Measurements from ENCODE around the gene KPNA1.
"Not testable (repeated sequence)": the region's sequence is repeated elsewhere in the genome, so short reads cannot be mapped to it uniquely, and the experiment has no call there.

The KPNA1 gene

DNA sequence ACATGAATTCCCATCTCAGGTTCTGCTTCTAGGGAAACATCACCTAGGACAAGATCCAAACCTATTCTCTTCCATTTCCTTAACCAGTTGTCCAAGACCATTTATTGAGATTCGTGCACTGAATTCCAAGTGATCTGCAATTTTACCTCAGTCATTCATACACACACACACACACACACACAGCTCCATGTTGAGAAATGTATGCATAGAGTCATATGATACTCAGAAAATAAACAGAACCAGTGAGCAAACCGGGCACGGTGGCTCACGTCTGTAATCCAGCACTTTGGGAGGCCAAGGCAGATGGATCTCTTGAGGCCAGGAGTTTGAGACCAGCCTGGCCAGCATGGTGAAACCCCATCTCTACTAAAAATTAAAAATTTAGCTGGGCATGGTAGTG is 6.1 kb upstream of the KPNA1 start:
- no peak for DNase-seq (ENCODE audit: extremely low read depth in 1 of 2, low read depth in 1 of 2)

DNA sequence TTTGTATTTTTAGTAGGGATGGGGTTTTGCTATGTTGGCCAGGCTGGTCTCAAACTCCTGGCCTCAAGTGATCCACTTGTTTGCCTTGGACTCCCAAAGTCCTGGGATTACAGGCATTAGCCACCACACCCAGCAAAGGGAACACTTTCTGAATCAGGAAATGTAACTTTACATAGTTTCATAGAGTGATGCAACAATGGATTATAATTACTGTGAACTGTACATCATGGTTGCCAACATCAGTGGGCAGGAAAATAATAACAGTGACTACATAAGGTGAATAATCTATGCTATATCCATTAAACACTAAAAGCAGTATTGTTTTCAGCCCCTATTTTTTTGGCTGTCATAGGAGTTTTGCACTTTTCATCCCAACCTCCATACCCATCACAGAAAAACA is 5.0 kb upstream of the KPNA1 start:
- no peak for DNase-seq (ENCODE audit: extremely low read depth in 1 of 2, low read depth in 1 of 2)

DNA sequence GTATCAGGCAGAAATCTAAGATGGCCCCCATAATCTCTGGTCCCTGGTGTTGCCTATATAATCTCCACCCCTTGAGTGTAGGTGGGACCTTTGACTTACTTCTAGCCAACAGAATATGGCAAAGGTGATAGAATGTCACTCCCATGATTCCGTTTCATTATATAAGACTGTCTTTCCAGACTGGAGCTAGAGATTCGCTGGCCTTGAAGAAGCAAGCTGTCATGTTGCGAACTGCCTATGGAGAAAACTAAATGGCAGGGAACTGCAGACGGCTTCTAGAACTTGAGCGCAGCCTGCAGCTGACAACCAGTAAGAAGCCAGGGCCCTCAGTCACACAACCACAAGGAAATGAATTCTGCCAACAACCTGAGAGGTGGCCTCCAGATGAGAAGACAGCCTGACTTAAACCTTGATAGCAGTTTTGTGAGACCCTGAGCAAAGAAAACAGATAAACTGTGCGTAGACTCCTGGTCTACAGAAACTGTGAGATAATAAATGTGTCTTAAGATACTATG is 2.2 kb upstream of the KPNA1 start:
- DNase-seq (ENCODE audit: extremely low read depth in 1 of 2, low read depth in 1 of 2) = no peak

DNA sequence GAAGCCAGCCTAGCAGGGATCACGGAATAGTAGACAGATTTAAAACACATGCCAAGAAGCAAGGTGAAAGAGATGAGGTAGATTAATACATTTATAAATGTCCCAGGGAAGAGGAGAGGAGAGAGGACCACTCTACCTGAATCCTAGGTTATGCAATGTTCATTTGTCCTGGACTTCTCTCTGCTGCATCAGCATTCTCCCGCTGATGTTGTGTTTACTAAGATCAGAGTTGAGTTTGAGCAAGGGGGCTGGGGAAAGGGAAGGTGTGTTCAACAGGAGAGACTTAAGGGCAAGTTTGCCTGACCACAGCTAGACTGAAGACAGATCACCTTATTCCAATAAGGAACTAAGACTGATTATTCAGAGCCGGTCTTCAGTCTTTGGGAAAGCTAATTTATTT is 1.1 kb upstream of the KPNA1 start:
- DNase-seq (ENCODE audit: extremely low read depth in 1 of 2, low read depth in 1 of 2) = no peak

DNA sequence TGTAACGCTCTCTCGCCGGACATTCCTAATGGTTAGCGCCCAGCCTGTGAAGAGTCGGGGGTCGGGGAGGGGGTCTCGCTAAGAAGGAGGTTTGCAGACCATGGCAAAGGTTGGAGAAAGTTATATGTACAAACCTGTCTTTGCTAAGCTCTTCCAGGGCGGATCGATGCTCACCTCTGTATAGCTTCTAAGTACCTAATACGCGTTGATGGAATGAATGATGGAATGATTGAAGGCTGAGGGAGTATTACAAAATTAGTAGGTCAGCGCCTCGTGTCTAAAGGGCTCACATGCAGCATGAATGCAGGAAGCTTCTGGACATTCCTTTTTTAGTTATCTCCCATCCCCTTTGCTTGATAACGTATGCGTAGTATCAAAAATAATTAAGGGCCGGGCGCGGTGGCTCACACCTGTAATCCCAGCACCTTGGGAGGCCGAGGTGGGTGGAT is 305 bp upstream of the KPNA1 start:
- DNase-seq (ENCODE audit: extremely low read depth in 1 of 2, low read depth in 1 of 2) = no peak

DNA sequence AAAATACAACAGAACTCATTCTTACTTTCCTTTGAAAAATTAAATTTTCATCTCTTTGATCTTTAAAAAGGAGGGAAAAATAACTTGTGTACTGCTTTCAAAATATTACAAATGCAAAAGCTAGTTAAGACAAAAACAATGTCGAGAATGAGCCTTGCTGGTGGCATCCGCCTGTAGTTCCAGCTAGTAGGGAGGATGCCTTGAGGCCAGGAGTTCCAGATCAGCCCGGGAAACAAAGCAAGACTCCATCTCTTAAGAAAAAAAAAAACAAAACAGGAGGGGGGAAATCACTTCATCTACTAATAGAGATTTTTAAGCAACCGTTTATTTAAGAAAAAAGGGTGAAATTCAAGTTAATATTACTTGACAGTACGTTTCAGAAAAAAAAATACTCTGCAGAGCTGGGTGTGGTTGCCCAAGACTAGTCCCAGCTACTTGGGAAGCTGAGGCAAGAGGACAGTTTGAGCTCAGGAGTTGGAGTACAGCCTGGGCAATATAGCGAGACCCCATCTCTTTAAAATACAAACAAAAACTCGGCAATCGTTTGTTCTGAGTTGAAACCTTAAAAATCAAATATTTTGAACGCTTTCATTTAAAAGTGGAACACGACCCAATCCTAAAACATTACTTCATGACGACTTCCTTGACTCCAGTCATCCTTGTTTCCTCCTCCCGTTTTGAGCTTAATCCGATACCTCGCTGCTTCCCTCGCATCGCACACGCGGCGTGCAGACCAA is 1.2 kb downstream of the KPNA1 start:
- DNase-seq (ENCODE audit: extremely low read depth in 1 of 2, low read depth in 1 of 2) = no peak

DNA sequence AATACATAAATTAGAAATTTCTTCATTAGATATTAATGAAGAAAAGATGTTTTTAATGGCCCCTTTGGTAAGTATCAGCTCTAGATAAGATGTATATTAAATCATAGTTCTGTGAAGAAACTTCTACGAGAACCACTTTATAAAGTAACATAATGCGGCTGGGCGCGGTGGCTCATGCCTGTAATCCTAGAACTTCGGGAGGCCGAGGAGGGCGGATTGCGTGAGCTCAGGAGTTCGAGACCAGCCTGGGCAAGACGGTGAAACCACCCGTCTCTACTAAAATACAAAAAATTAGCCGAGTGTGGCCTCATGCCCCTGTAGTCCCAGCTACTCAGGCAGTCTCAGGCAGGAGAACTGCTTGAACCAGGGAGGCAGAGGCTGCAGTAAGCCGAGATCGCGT is 2.5 kb downstream of the KPNA1 start:
- DNase-seq (ENCODE audit: extremely low read depth in 1 of 2, low read depth in 1 of 2) = no peak

DNA sequence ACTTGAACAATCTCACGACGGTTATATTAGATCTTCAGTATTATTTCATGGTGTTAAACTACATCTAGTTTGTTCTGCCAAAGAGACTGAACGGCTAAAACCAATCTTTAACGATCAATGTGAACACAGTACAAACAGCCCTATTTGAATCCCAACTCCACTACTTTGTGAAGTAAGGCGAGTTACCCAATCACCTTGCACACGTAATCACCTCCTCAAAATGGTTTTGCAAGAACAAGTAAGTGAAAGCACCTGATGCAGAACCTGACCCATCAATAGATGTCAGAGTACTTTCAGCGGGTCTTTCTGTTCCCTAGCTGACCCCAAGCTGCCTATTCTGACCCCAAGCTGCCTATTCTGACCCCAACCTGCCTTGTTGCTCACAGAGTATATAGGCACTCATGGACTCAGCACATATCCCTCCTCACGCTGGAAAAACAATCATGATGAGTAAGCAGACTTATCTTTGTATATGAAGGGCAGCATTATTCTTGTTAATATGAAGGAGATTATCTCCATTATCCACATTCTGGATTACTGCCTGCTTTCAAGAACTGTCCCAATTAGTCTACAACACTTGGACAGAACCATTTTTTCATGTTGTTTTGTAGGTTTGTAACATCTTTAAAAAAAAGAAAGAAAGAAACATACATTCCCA is 3.7 kb downstream of the KPNA1 start:
- no peak for DNase-seq (ENCODE audit: extremely low read depth in 1 of 2, low read depth in 1 of 2)

DNA sequence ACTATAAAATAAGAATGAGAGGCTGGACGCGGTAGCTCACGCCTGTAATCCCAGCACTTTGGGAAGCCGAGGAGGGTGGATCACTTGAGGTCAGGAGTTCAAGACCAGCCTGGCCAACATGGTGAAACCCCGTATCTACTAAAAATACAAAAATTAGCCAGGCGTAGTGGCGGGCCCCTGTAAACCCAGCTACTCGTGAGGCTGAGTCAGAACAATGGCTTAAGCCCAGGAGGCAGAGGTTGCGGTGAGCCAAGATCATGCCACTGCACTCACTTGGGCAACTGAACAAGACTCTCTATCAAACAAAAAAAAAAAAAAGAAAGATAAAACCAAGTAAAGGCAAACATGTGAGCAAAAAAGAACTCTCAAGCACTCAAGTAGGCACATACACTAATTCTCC is 5.8 kb downstream of the KPNA1 start:
- DNase-seq (ENCODE audit: extremely low read depth in 1 of 2, low read depth in 1 of 2) = not testable (repeated sequence)

DNA sequence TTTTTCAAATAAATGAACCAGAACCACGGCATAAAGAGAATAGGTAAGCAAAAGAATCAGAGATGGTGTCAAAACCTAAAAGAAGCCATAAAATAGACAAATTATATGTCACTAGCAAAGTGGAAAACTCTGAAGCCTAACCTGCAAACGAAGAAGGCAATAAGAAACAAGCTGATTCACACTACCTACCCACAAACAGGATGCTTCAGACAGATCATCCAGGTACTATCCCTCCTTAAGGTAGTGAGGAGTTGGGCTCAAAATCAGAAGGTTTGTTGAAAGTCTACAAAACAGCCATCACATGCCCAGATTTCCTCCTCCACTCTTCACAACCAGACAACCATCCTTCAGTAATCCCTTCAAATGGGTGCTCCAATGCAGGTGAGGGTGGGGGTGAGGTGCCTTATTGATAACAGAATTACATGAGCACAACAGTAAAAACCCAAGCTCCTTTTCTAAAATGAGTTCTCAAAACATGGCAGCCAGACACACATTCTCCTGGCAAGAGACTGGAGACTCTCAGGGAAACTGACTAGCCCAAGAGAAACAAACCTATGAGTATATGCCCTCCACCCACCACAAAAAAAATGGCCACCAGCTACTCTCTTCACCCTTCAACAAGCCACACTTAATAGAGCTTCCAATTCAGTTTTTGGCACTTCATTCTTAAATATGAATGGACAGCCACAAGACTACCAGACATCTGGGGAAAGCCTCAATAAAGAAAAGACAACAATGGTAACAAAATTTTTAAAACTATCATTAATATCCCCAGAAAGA is 6.4 kb downstream of the KPNA1 start:
- no peak for DNase-seq (ENCODE audit: extremely low read depth in 1 of 2, low read depth in 1 of 2)

DNA sequence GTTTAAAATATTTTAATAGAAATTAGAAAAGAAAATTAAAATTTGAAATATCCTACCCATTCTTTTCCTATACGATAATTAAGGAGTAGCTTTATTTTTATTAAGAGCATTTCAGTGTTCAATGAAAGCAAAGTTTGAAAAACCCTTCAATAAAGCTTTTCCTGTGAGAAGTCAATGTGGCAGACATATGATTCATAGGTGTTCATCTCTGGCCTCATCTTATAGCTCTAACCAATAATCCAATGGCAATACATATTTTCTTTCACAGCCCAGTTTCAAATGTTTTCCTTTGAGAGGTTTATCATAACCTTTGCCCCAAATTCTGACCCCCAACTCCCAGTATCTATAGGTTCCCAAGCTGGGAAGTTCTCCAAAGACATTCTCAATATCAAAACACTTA is 8.3 kb downstream of the KPNA1 start:
- no peak for DNase-seq (ENCODE audit: extremely low read depth in 1 of 2, low read depth in 1 of 2)

DNA sequence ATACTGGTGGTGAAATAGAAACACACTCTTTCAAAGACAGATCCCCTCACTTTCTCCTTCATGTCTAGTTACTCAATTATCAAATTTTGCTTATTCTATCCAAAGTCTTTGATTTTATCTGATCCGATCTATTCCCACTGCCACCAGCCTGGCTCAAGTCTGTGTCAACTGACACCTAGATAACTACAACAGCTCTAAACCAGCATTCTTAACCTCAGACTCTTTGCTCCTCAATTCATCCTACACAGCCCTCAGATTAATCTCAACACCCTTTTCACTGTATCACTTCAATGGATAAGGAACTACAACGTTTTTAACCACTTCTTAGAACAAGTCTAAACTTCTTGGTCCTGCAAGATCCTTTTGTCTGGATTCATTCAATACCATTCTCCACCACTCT is 9.1 kb downstream of the KPNA1 start:
- DNase-seq (ENCODE audit: extremely low read depth in 1 of 2, low read depth in 1 of 2) = no peak

DNA sequence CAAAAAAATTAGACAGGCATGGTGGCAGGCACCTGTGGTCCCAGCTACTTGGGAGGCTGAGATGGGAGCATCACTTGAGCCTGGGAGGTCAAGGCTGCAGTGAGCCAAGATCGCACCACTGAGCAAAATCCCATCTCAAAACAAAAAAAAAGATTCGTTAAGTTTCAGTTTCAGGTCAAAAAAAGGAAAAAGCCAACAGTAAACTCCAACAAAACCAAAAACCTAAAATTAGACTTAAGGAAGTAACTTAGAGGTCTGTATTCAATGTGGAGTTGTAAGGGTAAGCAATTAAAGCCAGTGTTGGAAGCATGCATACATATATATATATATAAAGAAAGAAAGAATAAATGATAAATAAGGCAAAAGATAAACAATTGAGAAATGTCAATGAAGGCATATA is 11.8 kb downstream of the KPNA1 start:
- no peak for DNase-seq (ENCODE audit: extremely low read depth in 1 of 2, low read depth in 1 of 2)

DNA sequence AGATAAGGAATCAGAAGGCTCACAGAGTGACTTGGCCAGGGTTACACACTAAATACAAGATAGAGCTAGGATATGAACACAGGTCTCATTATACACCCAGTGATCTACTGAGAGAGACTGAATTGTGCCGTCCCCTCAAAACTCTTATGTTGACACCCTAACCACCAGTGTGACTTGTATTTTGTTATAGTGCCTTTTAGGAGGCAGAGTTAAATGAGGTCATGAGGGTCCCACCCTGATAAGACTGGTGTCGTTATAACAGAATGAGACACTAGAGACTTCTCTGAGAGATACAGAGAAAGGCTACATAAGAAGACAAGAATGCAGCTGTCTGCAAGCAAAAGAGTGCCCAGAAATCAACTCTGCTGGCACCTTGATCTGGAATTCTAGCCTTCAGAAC is 12.6 kb downstream of the KPNA1 start:
- DNase-seq (ENCODE audit: extremely low read depth in 1 of 2, low read depth in 1 of 2) = no peak

DNA sequence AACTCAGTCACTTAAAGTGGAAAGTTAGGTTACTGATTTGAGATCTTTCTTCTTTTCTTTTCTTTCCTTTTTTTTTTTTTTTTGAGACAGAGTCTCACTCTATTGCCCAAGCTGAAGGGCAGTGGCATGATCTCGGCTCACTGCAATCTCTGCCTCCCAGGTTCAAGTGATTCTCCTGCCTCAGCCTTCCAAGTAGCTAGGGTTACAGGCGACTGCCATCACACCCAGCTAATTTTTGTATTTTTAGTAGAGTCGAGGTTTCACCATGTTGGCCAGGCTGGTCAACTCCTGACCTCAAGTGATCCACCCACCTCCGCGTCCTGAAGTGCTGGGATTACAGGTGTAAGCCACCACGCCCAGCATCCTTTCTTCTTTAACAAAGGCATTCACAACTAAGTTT is 13.8 kb downstream of the KPNA1 start:
- not testable (repeated sequence) for DNase-seq (ENCODE audit: extremely low read depth in 1 of 2, low read depth in 1 of 2)

DNA sequence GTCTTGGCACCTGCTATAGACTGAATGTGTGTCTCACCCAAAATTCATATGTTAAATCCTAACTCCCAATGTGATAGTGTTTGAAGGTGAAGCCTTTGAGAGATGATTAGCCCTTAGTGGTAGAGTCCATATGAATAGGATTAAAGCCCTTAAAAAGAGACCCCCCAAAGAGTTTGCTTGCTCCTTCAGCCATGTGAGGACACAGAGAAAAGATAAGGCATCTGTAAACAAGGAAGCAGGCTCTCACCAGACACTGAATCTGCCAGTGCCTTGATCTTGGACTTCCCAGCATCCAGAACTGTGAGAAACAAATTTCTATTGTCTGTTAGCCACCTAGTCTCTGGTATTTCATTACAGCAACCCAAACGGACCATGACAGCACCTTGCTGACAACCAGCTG is 16.6 kb downstream of the KPNA1 start:
- DNase-seq (ENCODE audit: extremely low read depth in 1 of 2, low read depth in 1 of 2) = no peak

DNA sequence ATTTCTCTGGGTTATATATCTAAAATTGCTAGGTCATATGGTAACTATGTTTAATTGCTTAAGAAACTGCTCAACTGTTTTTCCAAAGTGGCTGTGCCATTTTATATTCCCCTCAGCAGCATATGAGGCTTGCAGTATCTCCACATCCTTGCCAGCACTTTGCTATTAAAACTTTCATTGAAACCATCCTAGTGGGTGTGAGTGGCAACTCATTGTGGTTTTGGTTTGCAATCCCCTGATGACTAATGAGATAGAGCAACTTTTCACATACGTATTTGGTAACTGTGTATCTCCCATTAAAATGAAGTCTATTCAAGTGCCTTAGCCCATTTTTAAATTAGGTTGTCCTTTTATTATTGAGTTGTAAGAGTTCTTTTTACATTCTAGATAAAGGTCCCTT is 17.3 kb downstream of the KPNA1 start:
- no peak for DNase-seq (ENCODE audit: extremely low read depth in 1 of 2, low read depth in 1 of 2)

DNA sequence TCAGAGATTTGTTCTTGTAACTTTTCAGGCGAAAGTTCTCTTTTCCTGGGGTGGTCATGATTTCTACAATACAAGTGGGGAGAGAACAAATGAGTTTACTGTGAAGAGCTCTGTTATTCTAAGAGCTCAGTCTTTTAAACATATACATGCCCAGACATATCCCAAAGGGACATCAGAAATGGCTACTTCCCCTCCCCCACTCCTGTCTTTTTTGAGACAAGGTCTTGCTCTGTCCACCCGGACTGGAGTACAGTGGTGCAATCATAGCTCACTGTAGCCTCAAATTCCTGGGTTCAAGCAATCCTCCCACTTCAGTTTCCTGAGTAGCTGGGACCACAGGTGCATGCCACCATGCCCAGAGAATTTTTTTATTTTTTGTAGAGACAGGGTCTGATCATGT is 18.2 kb downstream of the KPNA1 start:
- no peak for DNase-seq (ENCODE audit: extremely low read depth in 1 of 2, low read depth in 1 of 2)

DNA sequence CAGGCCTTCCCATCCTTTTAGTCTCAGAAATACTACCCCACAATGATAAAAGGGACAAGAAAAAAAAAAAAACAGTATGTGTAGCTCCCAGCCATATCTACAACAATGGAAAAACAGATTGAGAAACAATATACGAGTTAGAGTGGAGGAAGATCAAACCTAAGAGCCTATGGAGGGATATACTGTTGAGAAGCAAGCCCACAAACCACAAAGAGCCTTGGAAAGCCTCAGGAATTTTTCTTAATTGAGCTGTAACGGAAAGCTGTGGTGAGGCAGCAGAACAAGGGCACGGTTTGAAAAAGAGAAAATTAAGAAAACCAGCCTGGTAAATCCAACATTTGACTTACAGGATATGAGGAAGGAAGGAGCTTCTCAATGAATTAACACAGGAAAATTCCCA is 21.4 kb downstream of the KPNA1 start:
- no peak for DNase-seq (ENCODE audit: extremely low read depth in 1 of 2, low read depth in 1 of 2)

DNA sequence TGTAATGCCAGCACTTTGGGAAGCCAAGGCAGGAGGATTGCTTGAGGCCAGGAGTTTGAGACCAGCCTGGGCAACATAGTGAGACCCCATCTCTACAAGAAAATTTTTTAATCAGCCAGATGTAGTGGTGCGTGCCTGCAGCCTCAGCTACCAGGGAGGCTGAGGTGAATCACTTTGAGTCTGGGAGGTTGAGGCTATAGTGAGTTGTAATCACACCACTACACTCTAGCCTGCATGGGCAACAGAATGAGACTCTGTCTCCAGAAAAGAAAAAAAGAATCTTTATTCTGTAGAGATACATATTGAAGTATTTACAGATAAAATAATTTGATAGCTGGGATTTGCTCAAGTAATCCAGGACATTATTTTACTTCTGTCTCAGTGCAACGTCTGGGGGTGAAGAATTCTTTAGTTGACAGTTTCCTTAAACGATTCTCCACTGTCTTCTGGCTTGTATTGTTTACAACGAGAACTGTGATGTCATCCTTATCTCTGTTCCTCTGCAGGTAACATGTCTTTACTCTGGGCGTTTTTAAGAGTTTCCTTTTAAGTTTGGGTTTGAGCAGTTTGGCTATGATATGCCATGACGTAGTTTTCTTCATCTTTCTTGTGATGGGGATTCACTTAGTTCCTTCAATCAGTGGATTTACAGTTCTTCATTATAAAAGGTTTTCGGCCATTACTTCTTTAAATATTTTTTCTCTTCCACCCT is 26.3 kb downstream of the KPNA1 start:
- no peak for DNase-seq (ENCODE audit: extremely low read depth in 1 of 2, low read depth in 1 of 2)

DNA sequence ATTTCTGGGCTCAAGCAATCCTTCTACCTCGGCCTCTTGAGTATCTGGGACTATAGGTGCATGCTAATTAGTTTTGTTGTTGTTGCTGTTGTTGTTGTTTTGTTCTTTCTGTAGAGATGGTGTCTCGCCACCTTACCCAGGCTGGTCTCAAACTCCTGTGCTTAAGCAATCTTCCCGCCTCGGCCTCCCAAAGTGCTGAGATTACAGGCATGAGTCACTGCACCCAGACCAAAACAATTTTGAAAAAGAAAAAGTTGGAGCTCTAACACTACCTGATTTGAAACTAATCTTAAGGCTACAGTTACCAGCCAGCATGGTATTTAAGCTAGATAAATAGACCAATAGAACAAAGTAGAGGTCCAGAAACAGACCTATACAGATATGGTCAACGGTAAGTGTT is 29.8 kb downstream of the KPNA1 start:
- DNase-seq (ENCODE audit: extremely low read depth in 1 of 2, low read depth in 1 of 2) = no peak

Measured in activated CD8-positive, alpha-beta memory T cell treated with anti-CD3 and anti-CD28 coated beads for 1 hour (primary cell).